Kidney epithelial cell (primary cell): Measurements from ENCODE around the gene CEBPG. TPM values are rescaled to one million over a fixed set of nuclear protein-coding genes. Genes with fewer than 3 reads are reported as not detected.

Experiments used
- DNase-seq: peaks from one replicate; pipeline ENCODE4 v3.0.0-alpha.2; 2010; ENCODE audit warnings: low read depth
- H3K27me3 ChIP-seq: 2 replicates; pipeline ENCODE4 v1.6.0; 2011; ENCODE audit warnings: low read length; ENCODE audit not compliant: control insufficient read depth, insufficient read depth
- H3K36me3 ChIP-seq: 2 replicates; pipeline ENCODE4 v1.5.1; 2011; ENCODE audit warnings: low read length; ENCODE audit not compliant: control insufficient read depth, insufficient read depth
- H3K4me3 ChIP-seq: 2 replicates; pipeline ENCODE4 v1.5.1; 2011; ENCODE audit warnings: low read depth, mild to moderate bottlenecking, control low read depth, low read length
- total RNA-seq: library from RNA; depleted of rRNA; stranded (reverse); fragments of >200 nt; gene quantifications from 2 replicates; pipeline ENCODE4 v1.2.3, GENCODE V29; 2015
- TF ChIP-seq, protein P1 (sequence below): IDR thresholded peaks from 2 replicates; pipeline ENCODE4 v1.5.1; 2011; ENCODE audit warnings: mild to moderate bottlenecking, moderate library complexity, low read length, control low read depth, inconsistent platforms; ENCODE audit not compliant: insufficient read depth, poor library complexity, severe bottlenecking

The CEBPG gene
- total RNA-seq: 51.7 and 55.7 TPM in 2 replicates

DNA sequence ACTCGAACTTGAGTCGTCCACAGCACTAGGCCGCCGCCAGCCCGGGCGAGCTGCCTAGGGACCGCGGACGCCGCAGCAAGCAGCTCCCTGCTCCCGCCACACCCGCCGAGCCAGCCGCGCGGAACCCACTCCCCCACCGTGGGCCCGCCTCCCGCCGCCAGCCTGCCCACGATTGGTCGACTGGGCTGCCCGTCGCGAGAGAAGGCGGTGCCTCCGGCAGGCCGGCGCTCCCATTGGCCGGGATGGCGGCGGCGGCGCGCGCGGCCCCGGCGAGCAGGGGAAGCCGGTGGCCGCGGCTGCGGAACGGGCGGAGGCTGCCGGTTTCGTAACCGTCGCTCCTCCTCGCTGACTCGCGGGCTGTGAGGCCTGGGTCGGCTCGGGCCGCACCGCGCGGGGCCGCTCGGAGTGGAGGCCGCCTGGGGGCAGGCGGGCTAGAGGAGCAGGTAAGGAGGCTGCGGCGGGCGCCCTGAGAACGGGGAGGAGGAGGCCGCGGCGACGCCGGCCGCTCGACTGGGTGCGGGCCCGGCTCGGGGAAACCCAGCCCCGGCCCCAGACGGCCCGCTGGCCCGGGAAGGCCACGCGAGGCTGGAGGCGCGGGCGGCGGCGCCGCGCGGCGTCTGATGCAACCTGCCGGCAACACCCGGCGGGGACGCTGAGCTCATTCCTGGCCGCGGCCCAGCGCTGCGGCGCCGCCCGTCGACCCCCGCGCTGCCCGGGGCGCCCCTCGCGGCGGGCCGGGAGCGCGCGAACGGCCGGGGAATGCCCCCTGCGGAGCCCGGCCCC, at the start of gene CEBPG:
Gene CEBPG (plus strand): TSS at position 257 of the 783 bp plus-strand sequence. CDS start 5,531 bp downstream, outside the sequence.
- peak within 1 kb of the TSS; percentile 87 for H3K4me3 ChIP-seq
- no peaks in the 10 kb centered on the region for H3K36me3 ChIP-seq
- TF ChIP-seq, protein P1, sequence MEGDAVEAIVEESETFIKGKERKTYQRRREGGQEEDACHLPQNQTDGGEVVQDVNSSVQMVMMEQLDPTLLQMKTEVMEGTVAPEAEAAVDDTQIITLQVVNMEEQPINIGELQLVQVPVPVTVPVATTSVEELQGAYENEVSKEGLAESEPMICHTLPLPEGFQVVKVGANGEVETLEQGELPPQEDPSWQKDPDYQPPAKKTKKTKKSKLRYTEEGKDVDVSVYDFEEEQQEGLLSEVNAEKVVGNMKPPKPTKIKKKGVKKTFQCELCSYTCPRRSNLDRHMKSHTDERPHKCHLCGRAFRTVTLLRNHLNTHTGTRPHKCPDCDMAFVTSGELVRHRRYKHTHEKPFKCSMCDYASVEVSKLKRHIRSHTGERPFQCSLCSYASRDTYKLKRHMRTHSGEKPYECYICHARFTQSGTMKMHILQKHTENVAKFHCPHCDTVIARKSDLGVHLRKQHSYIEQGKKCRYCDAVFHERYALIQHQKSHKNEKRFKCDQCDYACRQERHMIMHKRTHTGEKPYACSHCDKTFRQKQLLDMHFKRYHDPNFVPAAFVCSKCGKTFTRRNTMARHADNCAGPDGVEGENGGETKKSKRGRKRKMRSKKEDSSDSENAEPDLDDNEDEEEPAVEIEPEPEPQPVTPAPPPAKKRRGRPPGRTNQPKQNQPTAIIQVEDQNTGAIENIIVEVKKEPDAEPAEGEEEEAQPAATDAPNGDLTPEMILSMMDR: no peak
- no peaks in the 10 kb centered on the region for H3K27me3 ChIP-seq
- no peak for DNase-seq

DNA sequence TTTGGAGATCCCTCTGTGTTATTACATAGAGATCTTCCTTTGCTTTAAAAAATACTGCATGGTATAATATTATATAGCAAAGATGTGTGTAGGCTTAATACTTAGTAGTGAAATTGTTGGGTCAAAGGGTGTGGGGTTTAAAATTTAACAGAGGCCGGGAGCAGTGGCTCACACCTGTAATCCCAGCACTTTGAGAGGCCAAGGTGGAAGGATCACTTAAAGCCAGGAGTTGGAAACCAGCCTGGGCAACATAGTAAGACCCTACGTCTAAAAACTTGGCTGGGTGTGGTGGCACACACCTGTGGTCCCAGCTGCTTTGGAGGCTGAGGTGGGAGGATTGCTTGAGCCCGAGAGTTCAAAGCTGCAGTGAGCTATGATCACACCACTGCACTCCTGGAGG, 48.9 kb upstream of the CEBPG start:
- DNase-seq: no peak
- TF ChIP-seq, protein P1: no peak
- no peaks in the 10 kb centered on the region for H3K27me3 ChIP-seq
- H3K36me3 ChIP-seq: no peaks in the 10 kb centered on the region
- no peak overlapping the region for H3K4me3 ChIP-seq

DNA sequence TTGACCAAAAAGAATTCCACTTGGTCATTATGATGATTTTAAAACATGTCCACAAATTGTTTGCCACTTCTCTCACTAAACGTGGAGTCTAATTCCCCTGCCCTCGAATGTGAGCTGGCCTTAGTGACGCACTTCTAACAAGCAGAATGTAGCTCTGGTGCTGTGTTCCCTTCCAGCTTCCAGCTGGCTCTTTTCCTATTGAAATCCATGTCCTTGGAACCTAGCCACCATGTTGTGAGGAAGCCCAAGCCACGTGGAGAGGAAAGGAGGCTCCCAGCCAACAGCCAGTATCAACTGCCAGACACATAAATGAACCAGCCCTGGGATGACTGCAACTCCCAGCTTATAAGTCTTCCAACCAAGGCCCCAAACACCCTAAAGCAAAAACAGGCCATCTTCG, 47.6 kb upstream of the CEBPG start:
- no peaks in the 10 kb centered on the region for H3K36me3 ChIP-seq
- H3K4me3 ChIP-seq: no peak overlapping the region
- no peaks in the 10 kb centered on the region for H3K27me3 ChIP-seq
- TF ChIP-seq, protein P1: no peak
- no peak for DNase-seq

DNA sequence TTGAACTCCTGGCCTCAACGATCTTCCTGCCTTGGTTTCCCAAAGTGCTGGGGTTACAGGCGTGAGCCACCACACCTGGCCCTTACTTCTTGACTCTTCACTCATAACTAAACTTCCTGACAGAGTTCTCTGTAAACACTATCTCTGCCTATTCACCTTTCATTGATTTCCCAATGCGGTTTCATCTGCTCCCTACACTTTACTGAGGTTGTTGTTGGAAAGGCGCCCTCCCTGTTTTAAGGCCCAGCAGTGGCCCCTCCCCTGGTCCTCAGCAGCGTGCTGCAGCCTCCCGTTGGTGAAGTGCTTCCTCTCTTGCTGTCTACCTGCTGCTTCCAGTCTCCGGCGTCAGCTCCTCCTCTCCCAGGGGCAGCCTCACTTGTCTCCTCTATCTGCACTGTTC, 44.4 kb upstream of the CEBPG start:
- DNase-seq: no peak
- TF ChIP-seq, protein P1: no peak
- H3K4me3 ChIP-seq: no peak overlapping the region
- H3K36me3 ChIP-seq: no peaks in the 10 kb centered on the region
- H3K27me3 ChIP-seq: no peaks in the 10 kb centered on the region

DNA sequence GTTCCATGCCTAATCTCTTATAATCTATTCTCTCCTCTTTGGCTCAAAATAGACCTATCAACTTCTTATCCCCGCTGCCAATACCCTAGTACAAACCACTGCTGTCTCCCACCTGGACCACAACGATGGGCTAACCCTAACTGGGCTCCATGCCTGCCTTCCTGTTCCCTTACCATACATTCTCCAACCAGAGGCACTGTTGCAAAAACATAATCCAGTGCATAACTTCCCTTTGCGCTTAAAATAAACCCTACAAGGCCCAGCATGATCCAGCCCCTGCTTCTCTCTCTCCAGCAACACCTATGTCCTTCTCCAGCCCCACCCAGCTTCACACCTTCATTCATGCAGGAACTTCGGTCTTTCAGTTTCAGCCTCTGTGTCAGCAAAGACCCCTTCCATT, 43.8 kb upstream of the CEBPG start:
- DNase-seq: no peak
- Histone ChIP-seq H3K4me3 (no peak overlapping the region), H3K36me3 (no peaks in the 10 kb centered on the region), H3K27me3 (no peaks in the 10 kb centered on the region)
- TF ChIP-seq, protein P1: no peak

DNA sequence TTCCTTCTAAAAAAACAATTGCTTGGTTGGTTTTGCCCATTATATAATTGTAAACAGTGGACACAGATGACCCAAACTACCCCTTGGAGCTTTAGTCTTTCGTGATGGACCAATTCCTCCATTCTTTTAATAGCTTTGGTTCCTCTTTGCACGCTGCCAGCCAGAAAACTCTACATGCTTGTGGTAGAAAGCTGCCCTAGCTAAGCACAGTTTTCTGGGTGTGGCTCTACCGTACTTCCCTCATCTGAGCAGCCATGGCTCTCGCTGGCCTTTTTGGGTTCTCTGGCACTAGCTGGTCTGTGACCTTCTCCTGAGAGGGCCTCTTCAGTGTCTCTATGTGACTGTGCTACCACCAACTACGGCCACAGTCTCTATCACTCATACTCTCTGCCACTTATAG, 41.3 kb upstream of the CEBPG start:
- no peak for DNase-seq
- no peaks in the 10 kb centered on the region for H3K27me3 ChIP-seq
- TF ChIP-seq, protein P1: no peak
- H3K4me3 ChIP-seq: no peak overlapping the region
- no peaks in the 10 kb centered on the region for H3K36me3 ChIP-seq
